CD4-positive, alpha-beta T cell treated with Interleukin-6 at 100 ng/mL for 8 hours (primary cell): ENCODE results near the gene CCM2.
"Not testable (repeated sequence)": the region's sequence is repeated elsewhere in the genome, so short reads cannot be mapped to it uniquely, and the experiment has no call there.

Source experiments
- DNase-seq: peaks from one replicate; pipeline ENCODE4 v3.0.0-alpha.2; 2020; ENCODE audit warnings: mixed read lengths, low spot score

CCM2 gene

DNA sequence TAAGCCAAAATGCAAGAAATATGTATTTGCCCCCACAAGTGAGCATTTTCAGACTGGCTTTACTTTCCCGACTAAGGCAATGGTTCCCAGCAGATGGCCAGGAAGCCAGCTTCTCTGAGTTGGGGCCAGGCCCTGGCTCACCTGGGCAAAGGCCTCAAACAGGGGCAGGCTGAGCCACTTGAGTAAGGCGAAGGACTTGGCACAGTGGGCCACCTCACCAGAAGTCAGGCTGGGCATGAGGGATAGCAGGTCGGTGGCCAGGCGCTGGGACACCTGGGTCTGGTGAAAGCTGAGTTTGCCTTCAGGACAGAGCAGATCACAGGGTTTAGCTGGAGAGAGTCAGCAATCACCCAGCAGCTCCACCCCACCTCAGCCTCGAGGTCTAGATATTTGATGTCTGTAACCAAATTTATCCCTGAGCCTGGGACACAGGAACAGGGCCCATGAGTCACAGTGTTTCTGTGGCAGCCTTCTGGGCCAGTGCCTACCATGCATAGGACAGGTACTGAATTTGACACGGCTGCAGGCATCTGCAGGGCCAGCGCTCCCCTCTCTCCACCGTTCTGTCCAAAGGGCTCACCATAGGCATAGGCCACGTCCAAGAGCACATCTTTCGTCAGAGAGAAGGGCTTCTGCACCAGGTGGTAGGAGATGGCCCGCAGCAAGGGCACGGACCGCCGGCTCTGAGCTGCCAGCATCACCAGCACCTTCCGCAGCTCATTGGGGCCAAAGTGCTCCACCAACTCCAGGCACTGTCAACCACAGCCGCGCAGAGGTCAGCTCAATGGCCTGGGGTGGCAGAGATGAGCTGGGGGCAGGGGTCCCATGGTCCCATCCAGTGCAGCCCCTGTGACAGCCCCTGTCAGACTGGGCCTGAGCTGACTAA is 104.2 kb downstream of the CCM2 start:
- DNase-seq = no peak

- DNase-seq = no peak
Observed at GRCh38 chr7:45104844-45105587, 105.0 kb downstream of the CCM2 start.

GRCh38 chr7:45105588-45106188 is 105.7 kb downstream of the CCM2 start:
- DNase-seq = no peak

DNA sequence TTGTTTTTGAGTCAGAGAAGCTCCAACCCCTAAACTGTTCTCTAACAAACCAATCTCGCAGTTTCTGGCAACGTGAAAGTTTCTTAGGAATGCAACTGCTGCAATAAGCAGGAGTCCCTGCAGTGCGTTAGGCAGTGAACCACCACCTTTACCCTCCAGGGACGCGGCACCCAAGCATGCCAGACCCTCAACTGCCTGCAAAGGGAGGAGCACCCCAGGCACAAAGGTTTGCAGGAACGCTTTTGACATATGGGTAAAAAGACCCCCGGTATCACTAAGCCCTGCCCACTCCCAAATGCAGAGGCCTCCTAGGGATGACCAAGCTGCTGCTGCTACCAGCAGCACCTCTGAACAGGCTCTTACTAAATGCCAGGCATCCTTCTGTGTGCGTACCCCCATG is 106.8 kb downstream of the CCM2 start:
- no peak for DNase-seq

DNA sequence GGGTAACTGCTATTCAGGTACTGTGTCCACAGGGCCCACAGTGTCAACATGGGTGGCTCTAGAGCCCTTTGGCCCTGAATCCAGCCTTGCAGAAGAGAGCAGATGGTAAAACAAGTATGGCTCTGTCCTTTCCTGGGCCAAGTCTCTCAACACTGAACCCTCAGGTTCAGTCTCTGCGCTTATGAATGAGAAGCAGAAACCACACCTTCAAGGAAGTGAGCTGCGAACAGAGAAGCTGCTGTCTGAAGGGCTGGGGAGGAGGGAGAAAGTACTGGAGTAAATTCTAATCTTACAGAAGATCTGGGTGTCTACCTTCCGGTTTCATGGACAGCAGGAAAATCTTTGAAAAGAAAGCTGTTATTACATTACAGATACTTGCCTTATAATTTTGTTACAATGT is 107.4 kb downstream of the CCM2 start:
- DNase-seq = no peak

DNA sequence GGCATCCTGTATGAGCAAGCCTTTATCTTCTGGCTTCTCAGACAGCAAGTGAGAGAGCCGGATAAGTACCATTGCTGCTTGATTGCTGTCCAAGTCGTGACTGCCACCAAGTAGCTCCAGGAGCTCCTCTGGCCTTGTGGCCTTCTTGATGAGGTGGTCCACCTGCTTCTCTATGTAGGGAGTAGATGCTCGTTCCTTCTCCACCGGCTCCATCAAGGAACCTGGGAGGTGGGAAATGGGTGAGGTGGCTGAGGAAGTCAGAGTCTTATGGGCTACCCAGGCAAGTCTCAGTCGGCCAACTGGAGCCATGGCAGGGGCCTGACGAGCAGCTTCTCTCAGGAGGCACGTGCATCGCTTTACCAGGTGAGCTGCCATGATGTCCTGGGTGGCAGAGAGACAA is 108.9 kb downstream of the CCM2 start:
- DNase-seq = no peak

GRCh38 chr7:45111298-45112223 is 111.6 kb downstream of the CCM2 start, which contains the start of gene TBRG4:
Gene TBRG4, minus strand, starts transcription at chr7:45111697. Its CDS starts 2,460 bp downstream, at chr7:45109237.
- DNase-seq = peak; percentile 92

GRCh38 chr7:45112648-45113047 is 112.6 kb downstream of the CCM2 start:
- no peak for DNase-seq

GRCh38 chr7:45114257-45114656 is 114.3 kb downstream of the CCM2 start:
- not testable (repeated sequence) for DNase-seq

DNA sequence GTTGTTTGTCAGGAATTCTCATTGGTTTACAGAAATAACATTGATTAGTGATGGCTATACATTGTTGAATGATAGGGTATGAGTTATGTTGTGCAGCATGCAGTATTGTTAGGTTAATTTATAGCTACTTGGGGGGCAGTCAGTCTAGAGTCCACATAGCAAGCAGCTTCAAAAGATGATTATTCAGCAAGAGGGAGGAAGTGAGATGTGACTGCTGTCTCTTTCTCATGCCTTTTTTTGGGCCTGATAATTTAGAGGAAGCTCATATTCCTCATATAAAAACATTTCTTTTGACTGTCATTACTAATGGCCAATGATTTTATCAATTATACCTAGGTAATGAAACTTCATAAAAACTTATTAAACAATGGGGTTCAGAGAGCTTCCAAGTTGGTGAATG is 114.9 kb downstream of the CCM2 start:
- DNase-seq = no peak

GRCh38 chr7:45116048-45116447 is 116.0 kb downstream of the CCM2 start:
- DNase-seq = no peak

DNA sequence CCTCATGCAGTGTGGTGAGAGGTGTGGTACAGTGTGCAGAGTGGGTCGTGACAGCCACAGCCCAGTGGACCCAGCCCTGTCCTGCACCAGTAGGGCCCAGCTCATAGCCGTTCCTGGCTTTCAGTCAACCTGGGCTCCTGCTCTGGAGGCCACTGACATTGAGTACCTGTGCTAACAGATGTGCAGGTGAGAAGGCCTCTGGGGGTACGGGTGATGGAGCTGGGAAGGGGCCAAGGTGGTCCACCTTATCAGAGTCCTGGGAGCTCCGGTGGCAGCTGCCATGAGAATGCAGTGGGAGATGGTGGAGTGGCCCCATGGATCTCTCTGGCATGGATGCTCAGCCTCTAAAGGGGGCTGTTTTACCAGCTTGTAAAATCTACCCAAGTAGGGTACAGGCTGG is 117.6 kb downstream of the CCM2 start:
- no peak for DNase-seq

- no peak for DNase-seq
Observed at GRCh38 chr7:45118292-45118691, 118.3 kb downstream of the CCM2 start.

DNA sequence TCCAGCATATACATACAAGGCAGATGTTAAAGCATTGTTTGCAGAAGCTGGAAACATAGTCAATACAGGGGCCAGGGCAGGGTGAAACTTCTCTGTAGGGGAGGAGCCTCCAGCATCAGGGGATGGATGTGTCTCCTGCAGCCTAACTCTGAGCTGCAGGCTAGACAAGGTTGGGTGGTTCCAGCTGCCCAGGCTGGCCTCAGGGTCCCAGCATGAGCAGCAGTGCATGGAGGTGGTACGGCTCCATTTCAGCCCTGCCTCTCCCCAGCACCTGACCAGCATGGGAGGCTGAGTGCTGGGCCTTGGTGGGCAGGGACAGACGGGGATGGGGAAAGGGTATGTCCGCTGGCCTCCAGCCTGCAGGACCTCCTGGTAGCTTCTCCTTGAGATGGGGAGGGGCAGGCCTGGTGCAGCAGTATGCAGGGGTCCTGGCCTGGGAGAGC is 118.9 kb downstream of the CCM2 start:
- no peak for DNase-seq

DNA sequence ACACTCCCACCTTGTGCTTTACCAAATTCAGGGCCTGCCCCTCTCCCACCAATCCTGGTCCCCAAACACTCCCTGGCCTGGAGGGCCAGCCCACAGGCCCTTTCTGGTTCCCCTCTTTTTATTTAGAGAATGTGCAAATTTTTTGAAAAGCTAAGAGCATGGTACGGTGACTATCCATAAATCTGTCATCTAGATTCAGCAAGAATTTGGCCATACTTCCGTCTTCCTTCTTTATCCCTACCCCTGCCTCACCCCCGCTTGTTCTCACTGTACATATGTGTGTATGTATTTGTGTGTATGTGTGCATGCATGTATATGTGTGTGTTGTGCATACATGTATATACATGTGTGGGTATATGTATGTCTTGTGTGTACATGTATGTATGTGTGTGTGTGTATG is 119.5 kb downstream of the CCM2 start:
- no peak for DNase-seq

DNA sequence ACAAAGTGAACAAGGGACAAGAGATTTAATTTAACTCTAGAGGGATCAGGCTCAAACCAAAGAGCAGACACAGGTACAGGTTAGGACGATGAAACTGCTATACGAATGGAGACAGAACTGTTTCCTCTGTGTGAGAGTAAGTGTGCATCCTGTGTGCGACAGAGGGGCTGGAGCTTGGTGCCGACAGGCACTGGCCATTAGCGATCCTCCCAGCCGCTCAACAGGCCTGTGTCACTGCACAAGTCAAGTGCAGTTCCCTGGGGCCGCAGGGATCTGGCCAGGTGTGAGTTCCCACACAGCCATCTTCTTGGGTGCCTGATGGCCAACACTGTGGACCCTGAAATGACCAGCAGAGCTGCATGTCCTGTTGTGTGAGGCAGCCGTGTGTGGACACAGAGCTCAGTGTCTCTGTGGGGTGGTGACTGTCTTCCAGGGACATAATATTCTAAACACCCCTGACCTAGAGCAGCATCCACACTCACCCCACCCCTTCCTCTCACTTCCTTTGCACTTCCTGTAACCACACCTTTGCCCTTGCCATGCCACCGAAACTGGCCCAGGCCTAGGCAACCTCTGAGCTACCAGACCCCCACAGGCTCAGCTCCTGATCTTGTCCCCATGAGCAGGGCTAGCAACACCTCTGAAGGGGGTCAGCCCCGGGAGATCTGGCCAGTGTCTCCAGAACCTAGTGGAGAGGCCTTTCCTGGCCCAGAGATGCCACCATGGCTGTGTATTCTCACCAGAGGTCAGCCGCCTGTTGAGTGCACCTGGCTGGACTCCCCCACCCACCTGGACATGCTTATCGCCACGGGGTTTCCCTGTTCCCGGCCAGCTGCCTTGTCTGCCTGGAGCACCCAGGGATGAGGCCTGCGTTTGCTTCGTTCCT is 123.2 kb downstream of the CCM2 start:
- DNase-seq = peak; percentile 27

DNA sequence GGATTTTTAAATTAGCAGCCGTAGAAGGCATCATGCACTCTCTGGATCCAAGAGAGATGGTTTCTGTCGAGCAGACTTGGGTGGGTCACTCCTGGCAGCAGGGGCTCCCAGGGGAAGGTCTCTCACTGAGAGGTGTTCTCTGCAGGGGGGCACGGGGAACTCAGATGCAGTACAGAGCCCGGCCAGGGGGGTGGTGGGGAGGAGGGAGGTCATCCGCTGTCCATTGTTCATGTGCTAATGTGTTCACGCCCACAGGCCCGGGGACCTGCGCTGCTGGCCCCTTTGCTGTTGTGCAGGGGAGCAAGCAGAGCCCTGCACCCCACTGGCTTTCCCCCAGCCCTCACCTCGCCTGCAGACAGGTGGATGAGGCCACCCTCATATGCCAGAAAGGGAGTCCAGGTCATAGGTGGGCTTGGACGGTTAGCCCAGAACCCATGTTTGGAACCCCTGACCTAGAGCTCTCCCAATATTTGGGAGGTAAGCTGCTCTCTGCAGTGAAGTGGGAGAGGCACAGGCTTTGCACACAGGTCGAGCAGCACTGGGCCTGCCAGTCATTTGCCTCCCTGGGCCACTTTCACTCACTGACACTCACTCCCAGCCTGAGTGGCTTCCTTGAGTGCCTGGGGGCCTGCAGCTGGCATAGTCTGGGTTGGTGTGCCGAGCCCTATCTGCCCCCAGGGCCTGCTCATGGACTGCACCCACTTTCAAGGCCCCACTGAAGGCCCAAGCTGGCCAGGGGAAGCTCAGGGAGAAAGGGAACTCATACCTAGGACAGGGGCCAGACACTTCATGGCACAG is 124.1 kb downstream of the CCM2 start:
- no peak for DNase-seq

GRCh38 chr7:45125193-45125904 is 125.3 kb downstream of the CCM2 start:
- DNase-seq = no peak
